Measurements from ENCODE around the gene GMDS. TPM values are rescaled to one million over a fixed set of nuclear protein-coding genes. Genes with fewer than 3 reads are reported as not detected.

Gene GMDS
- total and polyA plus RNA-seq, 2 donors (not counting 3 experiments of a cell fraction or from before 2014, with no cell fraction given): 9.8 to 23.5 TPM

- Histone ChIP-seq H3K79me2 (ENCODE audit: control insufficient read depth, insufficient read depth, low read length) (no peaks in the 10 kb centered on the region), H3K27ac (ENCODE audit: insufficient read depth, low read depth, low read length) (no peak overlapping the region), H2AFZ (ENCODE audit: low read depth, low read length) (no peak overlapping the region), H3K4me1 (ENCODE audit: control insufficient read depth, extremely low read depth, insufficient read depth, low read length) (no peaks in the 10 kb centered on the region), H4K20me1 (replicated peaks; ENCODE audit: control insufficient read depth, extremely low read depth, insufficient read depth, low read length) (no peaks in the 10 kb centered on the region), H3K27me3 (ENCODE audit: control insufficient read depth in 2 of 2, insufficient read depth in 2 of 2, low read length in 2 of 2) (no peaks in the 10 kb centered on the region), H3K9me3 (replicated peaks; ENCODE audit: control insufficient read depth, insufficient read depth, low read length) (no peaks in the 10 kb centered on the region), H3K4me3 (replicated peaks in 1 of 3; ENCODE audit: insufficient read depth in 1 of 3, low read depth in 1 of 3, low read length in 3 of 3) (no peak overlapping the region), H3K9ac (replicated peaks; ENCODE audit: extremely low read depth, insufficient read depth, low read length) (no peak overlapping the region), H3K9me1 (replicated peaks; ENCODE audit: control insufficient read depth, extremely low read depth, insufficient read depth, low read length) (no peaks in the 10 kb centered on the region), H3K4me2 (ENCODE audit: insufficient read depth, low read length) (no peak overlapping the region), H3K36me3 (ENCODE audit: control insufficient read depth in 2 of 2, extremely low read depth in 1 of 2, insufficient read depth in 2 of 2, low read length in 2 of 2) (no peaks in the 10 kb centered on the region)
- DNase-seq (ENCODE audit: low read depth, low spot score) (no peak), FAIRE-seq (no peak)
- ChIA-PET CTCF (no interaction called here), POLR2A (no interaction called here)
- intact Hi-C loops (cut with micrococcal nuclease) (no loop called here), dilution Hi-C loops (cut with MboI; ENCODE audit: extremely low pct_ligation_motif_present, low sequenced_read_pairs) (no loop called here)
- no TSS peak for BruUV-seq (replicated peaks)
- TF ChIP-seq MYC (IDR thresholded peaks at IDR 0.05; ENCODE audit: low read depth, low read length): no peak
Measured at GRCh38 chr6:2055143-2055542, 190.3 kb downstream of the GMDS start.

GRCh38 chr6:2054516-2055067 lies 190.8 kb downstream of the GMDS start:
- Histone ChIP-seq H3K27me3 (ENCODE audit: control insufficient read depth in 2 of 2, insufficient read depth in 2 of 2, low read length in 2 of 2) (no peaks in the 10 kb centered on the region), H3K27ac (ENCODE audit: insufficient read depth, low read depth, low read length) (no peak overlapping the region), H3K9me1 (replicated peaks; ENCODE audit: control insufficient read depth, extremely low read depth, insufficient read depth, low read length) (no peaks in the 10 kb centered on the region), H3K9ac (replicated peaks; ENCODE audit: extremely low read depth, insufficient read depth, low read length) (no peak overlapping the region), H2AFZ (ENCODE audit: low read depth, low read length) (no peak overlapping the region), H3K4me1 (ENCODE audit: control insufficient read depth, extremely low read depth, insufficient read depth, low read length) (no peaks in the 10 kb centered on the region), H4K20me1 (replicated peaks; ENCODE audit: control insufficient read depth, extremely low read depth, insufficient read depth, low read length) (no peaks in the 10 kb centered on the region), H3K9me3 (replicated peaks; ENCODE audit: control insufficient read depth, insufficient read depth, low read length) (no peaks in the 10 kb centered on the region), H3K79me2 (ENCODE audit: control insufficient read depth, insufficient read depth, low read length) (no peaks in the 10 kb centered on the region), H3K4me2 (ENCODE audit: insufficient read depth, low read length) (no peak overlapping the region), H3K4me3 (replicated peaks in 1 of 3; ENCODE audit: insufficient read depth in 1 of 3, low read depth in 1 of 3, low read length in 3 of 3) (no peak overlapping the region), H3K36me3 (ENCODE audit: control insufficient read depth in 2 of 2, extremely low read depth in 1 of 2, insufficient read depth in 2 of 2, low read length in 2 of 2) (no peaks in the 10 kb centered on the region)
- BruUV-seq (replicated peaks): no TSS peak
- FAIRE-seq (no peak), DNase-seq (ENCODE audit: low read depth, low spot score) (no peak)
- TF ChIP-seq EZH2 (IDR thresholded peaks at IDR 0.05; ENCODE audit: borderline replicate concordance, low read depth, low read length, severe bottlenecking): no peak
- no peak for TF ChIP-seq GATA2 (IDR thresholded peaks at IDR 0.05; ENCODE audit: insufficient read depth, insufficient read length, low read depth, low read length)
- no peak for TF ChIP-seq JUN (IDR thresholded peaks at IDR 0.05; ENCODE audit: borderline replicate concordance, insufficient read depth, insufficient read length, low read depth)
- no peak for TF ChIP-seq POLR2AphosphoS5 (IDR thresholded peaks at IDR 0.05; ENCODE audit: insufficient read depth, low read depth, low read length)
- TF ChIP-seq MYC (IDR thresholded peaks at IDR 0.05; ENCODE audit: low read depth, low read length): no peak
- TF ChIP-seq CTCF (IDR thresholded peaks at IDR 0.05; ENCODE audit: extremely low read depth in 1 of 2, insufficient read depth in 1 of 2, low read depth in 1 of 2, low read length in 2 of 2): no peak
- TF ChIP-seq MAX (IDR thresholded peaks at IDR 0.05; ENCODE audit: insufficient read depth, insufficient read length): no peak
- TF ChIP-seq FOS (IDR thresholded peaks at IDR 0.05; ENCODE audit: borderline replicate concordance, insufficient read depth, low read length): no peak
- no peak for TF ChIP-seq POLR2A (IDR thresholded peaks at IDR 0.05; ENCODE audit: low read depth, low read length)
- ChIA-PET POLR2A (no interaction called here), CTCF (no interaction called here)
- intact Hi-C loops (cut with micrococcal nuclease) (no loop called here), dilution Hi-C loops (cut with MboI; ENCODE audit: extremely low pct_ligation_motif_present, low sequenced_read_pairs) (no loop called here)

All from endothelial cell of umbilical vein (primary cell).